Right lobe of liver (tissue), 4 donors: ENCODE measurements around the gene IP6K3.

ENCODE experiments used
- CTCF ChIP-seq, 4 donors: fragments of 200-600 bp in 3 of 4; fragments of 450-650 bp in 1 of 4; IDR thresholded peaks; one replicate each; pipeline versions ENCODE4 v1.5.1 to v1.8.0; 2016 to 2022; ENCODE audit warnings: antibody characterized with exemption in 4 of 4, mild to moderate bottlenecking in 2 of 4
- POLR2A ChIP-seq: fragments of 450-650 bp; IDR thresholded peaks from one replicate; pipeline ENCODE4 v1.6.1; 2017; ENCODE audit warnings: antibody characterized with exemption, mild to moderate bottlenecking
- donor health status: DM: no; HTN: no; CAD: no.
- donor health status: DM: no; HTN: no; CAD: no.
- donor health status: DM: no; HTN: yes; CAD: no.

GRCh38 chr6:33738153-33738552, 8.6 kb downstream of the IP6K3 start:
- TF ChIP-seq CTCF (IDR thresholded peaks at IDR 0.05): no peak
- TF ChIP-seq POLR2A: no peak
